ENCODE results near the gene PROSER3. TPM values are rescaled to one million over a fixed set of nuclear protein-coding genes. Genes with fewer than 3 reads are reported as not detected.

The PROSER3 gene
- total and polyA plus RNA-seq, 9 of the 15 experiments (the other 6 are each of a cell fraction or from before 2014, with no cell fraction given), result 1.0 to 39.5 (median 5.1) TPM

- CTCF ChIA-PET (ENCODE audit: low intra/inter-chr PET ratio), result no interaction called here
- no peak for FAIRE-seq
- WGBS (ENCODE audit: insufficient coverage, low coverage, missing lambda C conversion rate), result 87% methylated on average over 18 of the region's 20 CpGs
- intact Hi-C loops (cut with micrococcal nuclease) (no loop called here), in situ Hi-C loops (cut with MboI) (no loop called here)
- Histone ChIP-seq H3K79me2 (ENCODE audit: control insufficient read depth, insufficient read depth, low read length) (peaks cover 9% of the 10 kb centered on the region), H3K9me3 (replicated peaks; ENCODE audit: control insufficient read depth, insufficient read depth, low read depth, low read length) (no peaks in the 10 kb centered on the region), H3K4me1 (replicated peaks in 1 of 2; ENCODE audit: control insufficient read depth in 2 of 2, insufficient read depth in 2 of 2, low read length in 2 of 2) (peaks cover 10 to 37% of the 10 kb centered on the region in 2 experiments; a peak in 4 of 5 replicates), H3K27ac (ENCODE audit: extremely low read depth, low read depth, low read length) (no peak overlapping the region), H4K20me1 (replicated peaks; ENCODE audit: control insufficient read depth, insufficient read depth, low read length) (no peaks in the 10 kb centered on the region), H2AFZ (ENCODE audit: low read depth, low read length) (no peak overlapping the region), H3K9me1 (ENCODE audit: control insufficient read depth, insufficient read depth, low read length) (no peaks in the 10 kb centered on the region), H3K36me3 (ENCODE audit: control insufficient read depth, insufficient read depth, low read length) (peaks cover 23% of the 10 kb centered on the region; the same call in 1 of the 3 replicates), H3K9ac (ENCODE audit: insufficient read depth in 1 of 2, low read depth in 2 of 2, low read length in 2 of 2) (peak overlapping the region in 1 of 2 experiments; percentile 43; a peak in 1 of 4 replicates), H3K4me2 (ENCODE audit: insufficient read depth, low read length) (no peak overlapping the region), H3K4me3 (no peak overlapping the region), H3K27me3 (ENCODE audit: control insufficient read depth in 2 of 2, insufficient read depth in 2 of 2, low read length in 2 of 2) (no peaks in the 10 kb centered on the region)
- no peak for ATAC-seq
- no TSS peak for BruUV-seq (replicated peaks)
- TF ChIP-seq HNRNPUL1 (IDR thresholded peaks at IDR 0.05; ENCODE audit: low read length), result no peak
- no peak for TF ChIP-seq ETS2 (tag; IDR thresholded peaks at IDR 0.05; ENCODE audit: borderline replicate concordance, poor library complexity, severe bottlenecking)
- TF ChIP-seq HES1 (IDR thresholded peaks at IDR 0.05; ENCODE audit: low read depth), result no peak
- TF ChIP-seq DLX4 (CRISPR knock-in tag; IDR thresholded peaks at IDR 0.05), result no peak
- TF ChIP-seq ATF6 (CRISPR knock-in tag; IDR thresholded peaks at IDR 0.05), result no peak
- no peak for TF ChIP-seq NFIX (CRISPR knock-in tag; IDR thresholded peaks at IDR 0.05; ENCODE audit: low read depth)
- no peak for TF ChIP-seq MTF1 (CRISPR knock-in tag; IDR thresholded peaks at IDR 0.05; ENCODE audit: borderline replicate concordance)
- no peak for TF ChIP-seq POLR2A (conservative IDR thresholded peaks at IDR 0.05)
- TF ChIP-seq SRSF9 (IDR thresholded peaks at IDR 0.05; ENCODE audit: borderline replicate concordance, low read depth, low read length), result no peak
- peak; percentile 38; the same call in 1 of the 2 replicates for TF ChIP-seq RBFOX2 (IDR thresholded peaks at IDR 0.05; ENCODE audit: low read depth, low read length)
- TF ChIP-seq ZNF76 (CRISPR knock-in tag; IDR thresholded peaks at IDR 0.05; ENCODE audit: borderline replicate concordance), result no peak
- no peak for TF ChIP-seq HOMEZ (CRISPR knock-in tag; IDR thresholded peaks at IDR 0.05)
- TF ChIP-seq KAT8 (IDR thresholded peaks at IDR 0.05; ENCODE audit: low read depth), result no peak
- TF ChIP-seq POLR2G (IDR thresholded peaks at IDR 0.05; ENCODE audit: low read depth, low read length), result peak; percentile 35; the same call in 1 of the 2 replicates
- DNase-seq (ENCODE audit: extremely low read depth in 1 of 4, low spot score in 3 of 4), result no peak
- POLR2A ChIA-PET, result interaction anchor here (1.2 to 1.3 kb wide), 2 partner anchors 8 to 116 kb away, joined by 3 to 7 read pairs; partner anchors contain the start of genes PSENEN and U2AF1L4
These were observed 4.2 kb upstream of the PROSER3 start for GRCh38 chr19:35753634-35754369.

Measured in K562 (cell line).